ENCODE measurements around the gene C17orf50. TPM values are rescaled to one million over a fixed set of nuclear protein-coding genes. Genes with fewer than 3 reads are reported as not detected.

The C17orf50 gene
- total RNA-seq, 1 donor from 2014 or later, result not detected

GRCh38 chr17:35796942-35797341, 36.3 kb downstream of the C17orf50 start:
- H3K36me3 ChIP-seq, result no peaks in the 10 kb centered on the region
- peaks cover 40% of the 10 kb centered on the region for H3K4me1 ChIP-seq
- DNase-seq (no peak), ATAC-seq (no peak)
- peaks cover 11% of the 10 kb centered on the region for H3K27me3 ChIP-seq
- no peaks in the 10 kb centered on the region for H3K9me3 ChIP-seq
- no peak overlapping the region for H3K27ac ChIP-seq
- no peak for TF ChIP-seq CTCF (IDR thresholded peaks at IDR 0.05)
- intact Hi-C loops (cut with DNase I), result no loop called here
- H3K4me3 ChIP-seq, result no peak overlapping the region

- H3K4me1 ChIP-seq, result peaks cover 44% of the 10 kb centered on the region
- peaks cover 11% of the 10 kb centered on the region for H3K27me3 ChIP-seq
- H3K36me3 ChIP-seq, result no peaks in the 10 kb centered on the region
- no peak for DNase-seq
- no peak for TF ChIP-seq CTCF (IDR thresholded peaks at IDR 0.05)
- H3K4me3 ChIP-seq, result no peak overlapping the region
- ATAC-seq, result no peak
- intact Hi-C loops (cut with DNase I), result no loop called here
- no peaks in the 10 kb centered on the region for H3K9me3 ChIP-seq
- no peak overlapping the region for H3K27ac ChIP-seq
Measured at GRCh38 chr17:35797370-35797769, 36.7 kb downstream of the C17orf50 start.

GRCh38 chr17:35797918-35798317, 37.2 kb downstream of the C17orf50 start:
- Histone ChIP-seq H3K36me3 (no peaks in the 10 kb centered on the region), H3K4me1 (peaks cover 48% of the 10 kb centered on the region), H3K27ac (no peak overlapping the region), H3K27me3 (peaks cover 11% of the 10 kb centered on the region), H3K9me3 (no peaks in the 10 kb centered on the region), H3K4me3 (no peak overlapping the region)
- TF ChIP-seq CTCF (IDR thresholded peaks at IDR 0.05), result no peak
- DNase-seq (no peak), ATAC-seq (no peak)
- intact Hi-C loops (cut with DNase I), result no loop called here

- Histone ChIP-seq H3K27ac (peak overlapping the region; percentile 17), H3K27me3 (peaks cover 6% of the 10 kb centered on the region), H3K4me1 (peaks cover 53% of the 10 kb centered on the region), H3K9me3 (no peaks in the 10 kb centered on the region), H3K36me3 (no peaks in the 10 kb centered on the region), H3K4me3 (no peak overlapping the region)
- intact Hi-C loops (cut with DNase I), result no loop called here
- ATAC-seq (peak; percentile 65), DNase-seq (peak; percentile 88)
- no peak for TF ChIP-seq CTCF (IDR thresholded peaks at IDR 0.05)
Measured at GRCh38 chr17:35799942-35800341, 39.3 kb downstream of the C17orf50 start.

GRCh38 chr17:35801583-35802224, 41.0 kb downstream of the C17orf50 start:
- Histone ChIP-seq H3K27ac (peak overlapping the region; percentile 67), H3K4me3 (no peak overlapping the region)
- intact Hi-C loops (cut with DNase I), result no loop called here

More at GRCh38 chr17:35801583-35802224, 41.0 kb downstream of the C17orf50 start:
- TF ChIP-seq CTCF (IDR thresholded peaks at IDR 0.05), result no peak
- H3K36me3 ChIP-seq, result no peaks in the 10 kb centered on the region
- peaks cover 5% of the 10 kb centered on the region for H3K27me3 ChIP-seq
- peaks cover 45% of the 10 kb centered on the region for H3K4me1 ChIP-seq
- H3K9me3 ChIP-seq, result no peaks in the 10 kb centered on the region
- peak; percentile 75 for DNase-seq
- ATAC-seq, result peak; percentile 48
